Cardiac fibroblast (primary cell): ENCODE measurements around the gene KIF26A.

ENCODE experiments used
- DNase-seq, 2 donors: peaks; one replicate each; pipeline versions ENCODE4 v3.0.0 to v3.0.0-alpha.2; 2010; ENCODE audit warnings: low read depth in 2 of 2
- H3K4me3 ChIP-seq, 2 donors: replicated peaks in 1 of 2; 1 replicate in 1 of 2; 2 replicates in 1 of 2; pipeline ENCODE4 v1.5.1; 2011; ENCODE audit warnings: low read depth in 2 of 2, low read length in 2 of 2, mild to moderate bottlenecking in 2 of 2, moderate library complexity in 1 of 2
- TF ChIP-seq, protein P1 (sequence below): IDR thresholded peaks from one replicate; pipeline ENCODE4 v1.5.1; 2011; ENCODE audit warnings: low read depth, mild to moderate bottlenecking, low read length, inconsistent platforms

Gene KIF26A

DNA sequence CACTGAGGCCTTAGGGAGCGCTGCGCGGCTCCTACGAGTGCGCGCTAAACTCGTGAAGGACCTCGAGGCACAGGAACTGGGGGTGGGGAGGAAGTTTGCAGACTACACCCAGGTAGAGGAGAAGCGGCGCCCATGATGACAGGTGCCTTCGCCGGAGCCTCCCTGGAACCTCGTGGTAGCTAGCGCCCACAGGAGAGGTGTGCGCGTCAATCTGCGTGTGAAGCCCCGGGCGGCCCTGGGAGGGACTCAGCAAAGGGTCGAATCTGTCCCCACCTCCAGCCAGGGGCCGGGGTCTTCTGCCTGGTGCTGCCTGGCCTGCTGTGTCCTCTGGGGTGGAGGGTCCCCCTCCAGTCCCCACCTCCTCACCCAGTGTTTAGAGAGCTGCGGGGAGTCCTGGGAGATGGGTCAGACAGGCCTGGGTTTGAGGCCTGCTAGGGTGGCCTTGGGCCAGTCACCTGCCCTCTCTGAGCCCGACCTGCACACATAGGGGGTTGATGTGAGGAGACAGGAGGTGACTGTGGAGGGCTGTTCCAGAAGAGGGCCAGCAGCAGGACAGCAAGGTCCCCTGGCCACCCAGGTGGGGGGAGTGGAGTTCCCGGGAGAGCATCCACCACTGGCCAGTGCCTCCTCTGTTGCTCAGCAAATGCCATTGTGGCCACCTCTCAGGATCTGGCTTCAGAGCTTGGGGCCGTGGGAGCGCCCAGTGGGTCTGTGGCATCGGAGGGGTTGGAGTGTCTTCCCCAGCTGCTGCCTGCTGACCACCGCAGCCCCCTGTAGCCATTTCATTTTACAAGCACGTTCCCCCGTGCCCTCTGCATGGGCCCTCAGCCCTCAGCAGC is 20.2 kb upstream of the KIF26A start:
- no peak overlapping the region for H3K4me3 ChIP-seq
- TF ChIP-seq, protein P1, sequence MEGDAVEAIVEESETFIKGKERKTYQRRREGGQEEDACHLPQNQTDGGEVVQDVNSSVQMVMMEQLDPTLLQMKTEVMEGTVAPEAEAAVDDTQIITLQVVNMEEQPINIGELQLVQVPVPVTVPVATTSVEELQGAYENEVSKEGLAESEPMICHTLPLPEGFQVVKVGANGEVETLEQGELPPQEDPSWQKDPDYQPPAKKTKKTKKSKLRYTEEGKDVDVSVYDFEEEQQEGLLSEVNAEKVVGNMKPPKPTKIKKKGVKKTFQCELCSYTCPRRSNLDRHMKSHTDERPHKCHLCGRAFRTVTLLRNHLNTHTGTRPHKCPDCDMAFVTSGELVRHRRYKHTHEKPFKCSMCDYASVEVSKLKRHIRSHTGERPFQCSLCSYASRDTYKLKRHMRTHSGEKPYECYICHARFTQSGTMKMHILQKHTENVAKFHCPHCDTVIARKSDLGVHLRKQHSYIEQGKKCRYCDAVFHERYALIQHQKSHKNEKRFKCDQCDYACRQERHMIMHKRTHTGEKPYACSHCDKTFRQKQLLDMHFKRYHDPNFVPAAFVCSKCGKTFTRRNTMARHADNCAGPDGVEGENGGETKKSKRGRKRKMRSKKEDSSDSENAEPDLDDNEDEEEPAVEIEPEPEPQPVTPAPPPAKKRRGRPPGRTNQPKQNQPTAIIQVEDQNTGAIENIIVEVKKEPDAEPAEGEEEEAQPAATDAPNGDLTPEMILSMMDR = no peak
- no peak for DNase-seq

DNA sequence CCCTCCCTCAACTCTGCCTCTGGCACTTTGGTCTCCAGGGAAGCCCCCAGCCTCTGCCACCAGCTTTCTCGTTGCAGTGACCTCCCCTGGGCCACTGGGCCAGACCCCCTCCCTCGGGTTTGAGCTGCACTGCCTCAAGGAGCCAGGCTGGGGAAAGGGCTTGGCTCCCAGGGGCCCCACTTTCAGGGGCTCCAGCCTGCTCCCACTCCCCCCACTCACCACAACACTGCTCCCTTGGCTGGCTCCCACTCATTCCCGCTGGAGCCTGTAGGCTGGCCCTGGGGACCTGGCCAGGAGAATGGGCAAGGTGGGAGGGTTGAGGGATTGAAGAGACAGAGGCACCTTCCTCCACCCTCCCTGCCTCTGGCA is 19.3 kb upstream of the KIF26A start:
- DNase-seq = no peak
- TF ChIP-seq, protein P1 = no peak
- no peak overlapping the region for H3K4me3 ChIP-seq

DNA sequence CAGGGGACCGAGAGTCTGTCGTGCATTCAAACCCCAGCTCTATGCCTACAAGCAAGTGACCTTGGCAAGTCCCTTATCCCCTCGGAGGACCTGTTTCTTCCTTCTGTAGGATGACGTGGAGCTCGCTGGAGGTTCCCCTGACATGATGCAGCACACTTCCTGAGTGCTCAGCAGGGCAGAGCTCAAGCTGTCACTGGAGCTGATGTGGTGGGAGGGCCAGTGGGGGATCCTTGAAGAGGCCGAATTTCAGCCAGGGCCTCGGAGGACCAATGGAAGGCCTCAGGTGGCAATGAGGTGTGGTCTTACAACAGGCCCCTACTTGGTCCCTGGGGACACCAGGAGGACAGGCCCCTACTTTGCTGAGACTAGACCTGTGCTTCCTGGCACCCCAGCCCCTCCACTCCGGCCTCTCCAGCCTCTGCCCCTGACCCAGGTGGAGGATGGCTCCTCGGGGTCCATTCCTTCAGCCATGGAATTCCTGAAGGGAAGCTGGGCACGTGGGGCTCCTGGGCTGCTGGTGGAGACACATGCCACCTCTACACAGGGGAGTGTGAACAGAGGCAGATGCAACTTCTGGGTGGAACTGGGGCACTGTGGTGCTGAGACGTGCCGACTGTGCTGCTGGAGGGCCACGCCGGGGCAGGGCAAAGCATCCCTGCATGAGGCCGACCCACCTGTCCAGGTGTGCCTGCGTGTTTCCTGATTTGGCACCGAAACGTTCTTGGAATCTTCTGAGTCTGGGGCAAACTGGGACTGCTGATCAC is 18.7 kb upstream of the KIF26A start:
- H3K4me3 ChIP-seq = no peak overlapping the region
- TF ChIP-seq, protein P1 = no peak
- no peak for DNase-seq

DNA sequence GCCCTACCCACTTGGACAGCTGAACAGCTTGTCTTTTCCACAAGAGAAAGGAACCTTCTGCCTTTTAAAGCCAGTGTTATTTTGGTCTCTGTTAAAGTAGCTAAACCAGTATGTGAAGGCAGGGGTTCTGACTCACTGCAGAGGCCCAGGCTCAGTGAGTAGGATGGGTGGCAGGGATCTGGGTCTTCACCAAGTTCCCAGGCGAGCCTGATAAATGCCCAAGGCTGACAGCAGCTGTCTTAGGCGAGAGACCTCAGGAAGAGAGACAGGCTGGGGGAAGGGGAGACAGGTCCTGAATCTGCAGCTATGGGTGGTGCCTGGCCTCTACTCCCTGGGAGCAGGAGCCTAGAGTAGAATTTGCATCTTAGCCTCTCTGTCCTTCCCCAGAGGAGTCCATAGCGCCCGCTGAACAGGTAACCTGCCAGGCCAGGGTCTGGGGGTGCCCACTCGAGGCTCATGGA is 18.1 kb upstream of the KIF26A start:
- no peak overlapping the region for H3K4me3 ChIP-seq
- TF ChIP-seq, protein P1 = no peak
- no peak for DNase-seq

DNA sequence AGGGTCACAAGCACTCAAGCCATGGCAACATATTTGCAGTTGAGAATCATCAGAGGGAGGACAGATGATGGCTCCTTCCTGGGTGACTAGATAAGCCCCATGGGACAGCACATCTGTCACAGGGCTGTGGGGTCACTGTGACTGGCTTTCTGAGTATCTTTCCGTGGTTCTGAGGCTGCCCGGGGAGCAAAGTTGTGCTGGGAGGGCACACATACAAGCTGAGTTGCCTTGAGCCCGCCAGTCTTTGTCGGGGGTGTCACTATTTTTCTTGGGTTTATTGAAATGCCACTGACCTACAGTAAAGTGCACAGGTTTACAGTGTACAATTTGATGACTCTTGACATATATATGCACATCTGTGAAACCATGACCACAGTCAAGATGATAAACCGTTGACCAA is 17.2 kb upstream of the KIF26A start:
- no peak for DNase-seq
- TF ChIP-seq, protein P1 = no peak
- H3K4me3 ChIP-seq = no peak overlapping the region

DNA sequence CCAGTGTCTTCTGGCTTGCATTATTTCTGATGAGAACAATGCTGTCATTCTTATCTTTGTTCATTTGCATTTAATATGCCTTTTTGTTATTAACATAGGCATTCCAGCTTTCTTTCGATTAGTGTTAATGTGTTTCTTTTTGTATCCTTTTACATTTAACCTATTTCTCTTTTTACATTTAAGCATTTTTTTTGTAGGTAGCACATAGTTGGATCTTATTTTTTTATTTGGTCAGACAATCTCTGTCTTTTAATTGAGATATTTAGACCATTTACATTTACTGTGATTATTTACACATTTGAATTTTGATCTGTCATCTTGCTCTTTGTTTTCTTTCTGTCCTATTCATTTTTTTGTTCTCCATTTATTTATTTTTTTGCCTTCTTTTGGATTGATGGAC is 14.5 kb upstream of the KIF26A start:
- DNase-seq = no peak
- TF ChIP-seq, protein P1 = no peak
- no peak overlapping the region for H3K4me3 ChIP-seq
